HepG2 (cell line): Measurements from ENCODE around the gene TIMM17B.

Source experiments
- CHCHD3 ChIP-seq: sonication (generic); formaldehyde crosslinking; IDR thresholded peaks from 2 replicates; pipeline ENCODE4 v1.8.0; 2022; ENCODE audit warnings: mild to moderate bottlenecking, missing genetic modification reagents, moderate library complexity
- ESRRA ChIP-seq: sonication (generic); formaldehyde crosslinking; IDR thresholded peaks from 2 replicates; pipeline ENCODE4 v1.5.1; 2020; ENCODE audit warnings: mild to moderate bottlenecking, low read depth, missing genetic modification reagents
- NFKBIZ ChIP-seq: IDR thresholded peaks from 2 replicates; pipeline ENCODE4 v1.6.1; 2018; ENCODE audit warnings: missing genetic modification reagents, missing compliant biosample characterization
- POLR2A ChIP-seq, 2 experiments: IDR thresholded peaks; 2 replicates each; pipeline ENCODE4 v1.6.1; 2011; ENCODE audit warnings: low read depth in 2 of 2, low read length in 2 of 2, mild to moderate bottlenecking in 1 of 2, moderate library complexity in 1 of 2; ENCODE audit not compliant: insufficient read depth in 1 of 2
- RXRA ChIP-seq: sonication (generic); formaldehyde crosslinking; IDR thresholded peaks from 2 replicates; pipeline ENCODE4 v1.5.1; 2020; ENCODE audit warnings: missing genetic modification reagents
- TF ChIP-seq, protein P1 (sequence below): sonication (generic); formaldehyde crosslinking; IDR thresholded peaks from 2 replicates; pipeline ENCODE4 v1.9.0; 2021; ENCODE audit warnings: missing genetic modification reagents, borderline replicate concordance
- TF ChIP-seq, protein P2 (sequence below): sonication (generic); formaldehyde crosslinking; IDR thresholded peaks from 2 replicates; pipeline ENCODE4 v1.5.0; 2020; ENCODE audit warnings: mild to moderate bottlenecking, missing genetic modification reagents, moderate library complexity

DNA sequence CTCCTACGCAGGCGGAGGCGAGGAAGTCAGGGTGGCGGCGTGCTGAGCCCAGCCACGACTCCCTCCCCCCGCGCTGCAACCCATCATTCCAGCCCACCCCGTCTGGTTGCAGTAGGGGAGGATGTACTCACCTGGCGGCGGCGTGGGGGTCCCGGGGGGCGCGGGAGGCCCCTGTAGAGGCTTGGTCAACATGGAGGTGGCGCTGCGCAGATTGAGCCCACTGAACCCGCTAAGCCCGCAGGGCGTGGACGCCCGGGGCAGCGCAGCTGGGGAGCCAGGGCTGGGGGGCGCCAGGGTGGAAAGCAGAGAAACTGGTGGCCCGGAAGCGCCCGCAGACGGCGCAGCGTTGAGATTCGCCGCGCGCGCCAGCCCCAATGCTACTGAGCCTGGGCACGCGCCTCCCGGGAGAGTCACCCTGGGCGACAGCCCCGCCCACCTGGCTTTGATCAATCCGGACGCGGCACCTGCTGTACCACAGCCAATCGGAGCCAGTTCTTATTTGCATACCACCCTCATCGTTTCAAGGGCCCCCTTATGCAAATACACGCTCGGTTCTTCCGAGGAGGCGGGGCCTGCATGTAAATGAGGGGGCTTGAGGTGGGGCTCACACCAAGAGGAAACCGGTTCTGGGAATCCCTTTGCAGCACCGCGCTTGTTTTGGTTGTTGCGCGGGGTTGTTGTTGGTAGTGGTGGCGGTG is 21.2 kb upstream of the TIMM17B start, which contains the start of gene PIM2:
- TF ChIP-seq, protein P1, sequence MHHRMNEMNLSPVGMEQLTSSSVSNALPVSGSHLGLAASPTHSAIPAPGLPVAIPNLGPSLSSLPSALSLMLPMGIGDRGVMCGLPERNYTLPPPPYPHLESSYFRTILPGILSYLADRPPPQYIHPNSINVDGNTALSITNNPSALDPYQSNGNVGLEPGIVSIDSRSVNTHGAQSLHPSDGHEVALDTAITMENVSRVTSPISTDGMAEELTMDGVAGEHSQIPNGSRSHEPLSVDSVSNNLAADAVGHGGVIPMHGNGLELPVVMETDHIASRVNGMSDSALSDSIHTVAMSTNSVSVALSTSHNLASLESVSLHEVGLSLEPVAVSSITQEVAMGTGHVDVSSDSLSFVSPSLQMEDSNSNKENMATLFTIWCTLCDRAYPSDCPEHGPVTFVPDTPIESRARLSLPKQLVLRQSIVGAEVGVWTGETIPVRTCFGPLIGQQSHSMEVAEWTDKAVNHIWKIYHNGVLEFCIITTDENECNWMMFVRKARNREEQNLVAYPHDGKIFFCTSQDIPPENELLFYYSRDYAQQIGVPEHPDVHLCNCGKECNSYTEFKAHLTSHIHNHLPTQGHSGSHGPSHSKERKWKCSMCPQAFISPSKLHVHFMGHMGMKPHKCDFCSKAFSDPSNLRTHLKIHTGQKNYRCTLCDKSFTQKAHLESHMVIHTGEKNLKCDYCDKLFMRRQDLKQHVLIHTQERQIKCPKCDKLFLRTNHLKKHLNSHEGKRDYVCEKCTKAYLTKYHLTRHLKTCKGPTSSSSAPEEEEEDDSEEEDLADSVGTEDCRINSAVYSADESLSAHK (CRISPR knock-in tag) = no peak
- TF ChIP-seq CHCHD3 (no peak), NFKBIZ (CRISPR knock-in tag) (no peak; the same call in 1 of the 2 replicates), ESRRA (CRISPR knock-in tag) (no peak), POLR2A (IDR thresholded peaks at IDR 0.05; ENCODE audit: insufficient read depth in 1 of 2, low read depth in 2 of 2, low read length in 2 of 2) (peak in 1 of 2 experiments; percentile 92; a peak in 2 of 4 replicates), RXRA (CRISPR knock-in tag) (no peak)
- TF ChIP-seq, protein P2, sequence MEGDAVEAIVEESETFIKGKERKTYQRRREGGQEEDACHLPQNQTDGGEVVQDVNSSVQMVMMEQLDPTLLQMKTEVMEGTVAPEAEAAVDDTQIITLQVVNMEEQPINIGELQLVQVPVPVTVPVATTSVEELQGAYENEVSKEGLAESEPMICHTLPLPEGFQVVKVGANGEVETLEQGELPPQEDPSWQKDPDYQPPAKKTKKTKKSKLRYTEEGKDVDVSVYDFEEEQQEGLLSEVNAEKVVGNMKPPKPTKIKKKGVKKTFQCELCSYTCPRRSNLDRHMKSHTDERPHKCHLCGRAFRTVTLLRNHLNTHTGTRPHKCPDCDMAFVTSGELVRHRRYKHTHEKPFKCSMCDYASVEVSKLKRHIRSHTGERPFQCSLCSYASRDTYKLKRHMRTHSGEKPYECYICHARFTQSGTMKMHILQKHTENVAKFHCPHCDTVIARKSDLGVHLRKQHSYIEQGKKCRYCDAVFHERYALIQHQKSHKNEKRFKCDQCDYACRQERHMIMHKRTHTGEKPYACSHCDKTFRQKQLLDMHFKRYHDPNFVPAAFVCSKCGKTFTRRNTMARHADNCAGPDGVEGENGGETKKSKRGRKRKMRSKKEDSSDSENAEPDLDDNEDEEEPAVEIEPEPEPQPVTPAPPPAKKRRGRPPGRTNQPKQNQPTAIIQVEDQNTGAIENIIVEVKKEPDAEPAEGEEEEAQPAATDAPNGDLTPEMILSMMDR (CRISPR knock-in tag) = no peak
